Activated CD4-positive, CD25-positive, alpha-beta regulatory T cell treated with anti-CD3 and anti-CD28 coated beads, Interleukin-2, amount 50 U/mL, for 24 hours (primary cell): ENCODE measurements around the gene ATRNL1.
"Not testable (repeated sequence)": the region's sequence is repeated elsewhere in the genome, so short reads cannot be mapped to it uniquely, and the experiment has no call there.

Source experiments
- ATAC-seq, 2 donors: fragments of 150-1000 bp; cut with Tn5 transposase; one replicate each; pipeline ENCODE4 v1.10.0; 2021; ENCODE audit warnings: mild to moderate bottlenecking in 1 of 2, moderate library complexity in 1 of 2

ATRNL1 gene

DNA sequence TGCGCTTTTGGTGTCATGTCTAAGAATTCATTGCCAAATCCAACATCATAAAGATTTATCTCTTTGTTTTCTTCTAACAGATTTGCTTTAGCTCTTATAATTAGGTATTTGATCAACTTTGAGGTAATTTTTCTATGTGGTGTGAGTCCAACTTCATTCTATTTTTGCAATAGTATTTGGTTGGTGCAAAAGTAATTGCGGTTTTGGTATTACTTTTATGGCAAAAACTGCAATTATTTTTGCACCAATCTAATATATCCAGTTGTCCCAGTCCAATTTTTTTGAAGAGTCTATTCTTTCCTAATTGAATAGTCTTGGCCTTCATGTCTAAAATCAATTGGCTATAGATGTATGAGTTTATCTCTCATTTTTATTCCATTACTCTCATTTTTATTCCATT lies 535.5 kb downstream of the ATRNL1 start:
- ATAC-seq, result no peak

DNA sequence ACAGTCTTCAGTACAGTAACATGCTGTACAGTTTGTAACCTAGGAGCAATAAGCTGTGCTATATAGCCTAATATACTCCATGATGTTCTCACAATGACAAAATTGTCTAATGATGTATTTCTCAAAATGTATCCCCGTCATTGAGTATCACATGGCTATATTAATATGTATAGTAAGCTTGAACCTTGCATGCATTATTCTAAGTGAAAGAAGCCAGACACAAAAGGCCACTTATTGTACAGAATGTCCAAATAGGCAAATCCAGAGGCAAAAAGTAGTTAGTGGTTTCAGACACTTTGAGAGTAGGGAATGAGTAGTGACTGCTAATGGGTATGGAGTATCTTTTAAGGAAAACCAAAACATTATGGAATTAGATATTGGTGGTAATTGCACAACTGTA lies 545.1 kb downstream of the ATRNL1 start:
- ATAC-seq, result no peak

- ATAC-seq, result no peak
Observed at GRCh38 chr10:115649217-115649616, 556.1 kb downstream of the ATRNL1 start.

DNA sequence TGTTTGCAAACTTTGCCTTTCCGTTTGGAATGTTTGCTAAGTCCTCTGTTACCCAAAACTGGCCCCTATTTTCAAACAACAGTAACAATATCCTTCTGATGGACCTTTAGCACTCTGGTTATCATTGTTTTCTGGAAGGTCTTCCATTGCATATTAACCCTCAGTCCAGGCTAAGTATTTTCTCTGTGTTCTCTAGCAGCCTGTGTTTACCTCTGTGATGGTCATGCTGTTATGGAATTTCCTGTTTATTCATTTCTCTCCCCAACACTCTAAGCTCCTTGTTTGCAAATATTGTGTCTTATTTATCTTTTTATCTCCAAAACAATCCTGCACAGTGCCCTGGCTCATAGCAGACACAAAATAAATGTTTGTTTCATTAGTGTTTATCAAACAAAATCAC lies 560.3 kb downstream of the ATRNL1 start:
- no peak for ATAC-seq

GRCh38 chr10:115654961-115655360 lies 561.8 kb downstream of the ATRNL1 start:
- no peak for ATAC-seq

- ATAC-seq, result no peak
Observed at GRCh38 chr10:115657161-115657860, 564.1 kb downstream of the ATRNL1 start.

GRCh38 chr10:115659616-115660015 lies 566.5 kb downstream of the ATRNL1 start:
- no peak for ATAC-seq

GRCh38 chr10:115660391-115660790 lies 567.2 kb downstream of the ATRNL1 start:
- no peak for ATAC-seq

GRCh38 chr10:115662422-115662821 lies 569.3 kb downstream of the ATRNL1 start:
- no peak for ATAC-seq

GRCh38 chr10:115665549-115665948 lies 572.4 kb downstream of the ATRNL1 start:
- no peak for ATAC-seq

GRCh38 chr10:115674496-115674895 lies 581.3 kb downstream of the ATRNL1 start:
- no peak for ATAC-seq

DNA sequence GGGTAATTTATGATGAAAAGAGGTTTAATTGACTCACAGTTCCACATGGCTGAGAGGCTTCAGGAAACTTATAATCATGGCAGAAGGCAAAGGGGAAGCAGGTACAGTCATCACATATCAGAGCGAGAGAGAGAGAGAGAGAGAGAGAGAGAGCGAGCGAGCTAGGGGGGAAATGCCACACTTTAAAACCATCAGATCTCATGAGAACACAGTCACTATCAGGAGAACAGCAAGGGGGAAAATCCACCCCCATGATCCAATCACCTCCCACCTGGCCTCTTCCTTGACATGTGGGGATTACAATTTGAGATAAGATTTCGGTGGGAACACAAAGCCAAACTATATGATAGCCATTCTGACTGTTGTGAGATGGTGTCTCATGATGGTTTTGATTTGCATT lies 603.6 kb downstream of the ATRNL1 start:
- ATAC-seq, result no peak

DNA sequence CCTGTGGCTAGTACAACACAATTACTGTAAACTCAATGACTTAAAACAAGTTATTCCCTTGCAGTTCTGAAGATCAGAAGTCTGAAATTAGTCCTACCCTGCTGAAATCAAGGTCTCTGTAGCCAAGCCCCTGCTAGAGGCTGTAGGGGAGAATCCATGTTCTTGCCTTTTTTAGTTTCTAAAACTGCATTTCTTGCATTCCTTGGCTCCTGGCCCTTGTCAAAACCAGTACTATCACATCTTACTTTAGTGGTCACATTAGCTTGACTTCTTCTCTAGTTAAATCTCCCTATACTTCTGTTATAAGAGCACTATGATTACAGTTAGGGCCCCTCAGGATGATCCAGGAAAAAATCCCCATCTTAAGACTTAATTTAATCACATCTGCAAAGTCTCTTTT lies 612.9 kb downstream of the ATRNL1 start:
- ATAC-seq, result no peak

DNA sequence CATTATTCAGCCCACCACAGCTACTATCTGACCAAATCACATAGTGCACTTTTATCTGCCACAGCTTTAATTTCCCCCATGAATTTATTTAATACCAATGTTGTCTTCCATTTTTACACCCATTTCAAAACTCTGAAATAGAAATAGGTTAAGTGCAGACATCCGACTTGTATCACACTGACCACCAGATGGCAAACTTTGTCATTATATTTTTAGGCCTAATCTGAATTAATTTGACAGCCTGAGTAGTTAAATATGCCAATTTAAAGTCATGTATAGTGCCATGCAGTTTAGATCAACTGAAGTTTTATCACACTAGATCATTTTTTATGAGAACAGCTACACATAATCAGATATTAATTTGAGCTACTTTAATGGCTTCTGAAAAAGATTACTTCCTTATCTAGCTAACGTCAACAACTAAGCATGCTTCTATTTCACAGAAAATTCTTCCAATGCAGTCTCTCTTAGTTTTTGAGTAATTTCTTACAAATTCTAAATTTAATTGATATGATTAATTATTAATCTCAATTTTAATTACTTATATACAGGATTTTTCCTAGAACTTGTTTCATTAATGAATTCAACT lies 613.4 kb downstream of the ATRNL1 start:
- no peak for ATAC-seq

- no peak for ATAC-seq
Observed at GRCh38 chr10:115710136-115710535, 617.0 kb downstream of the ATRNL1 start.

DNA sequence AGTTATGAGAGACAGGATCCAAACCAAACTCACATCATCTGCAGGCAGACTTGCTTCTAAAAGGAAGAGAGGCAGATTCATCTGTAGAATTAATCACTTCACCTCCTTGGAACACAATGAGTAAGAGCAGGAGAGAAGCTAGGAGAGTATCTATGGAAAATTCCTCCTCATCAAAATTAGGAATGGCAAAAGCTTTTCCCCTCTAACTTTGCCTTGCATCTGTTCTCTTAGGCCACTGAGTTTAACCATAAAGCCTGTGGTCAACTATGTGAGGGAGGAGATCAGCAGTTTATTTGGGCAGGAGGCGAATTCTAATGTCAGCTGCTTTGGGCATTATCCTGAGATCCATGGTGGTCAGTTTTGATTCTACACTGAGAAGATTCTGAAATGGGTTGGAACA lies 618.1 kb downstream of the ATRNL1 start:
- ATAC-seq, result no peak

- no peak for ATAC-seq
Observed at GRCh38 chr10:115720121-115720520, 627.0 kb downstream of the ATRNL1 start.

DNA sequence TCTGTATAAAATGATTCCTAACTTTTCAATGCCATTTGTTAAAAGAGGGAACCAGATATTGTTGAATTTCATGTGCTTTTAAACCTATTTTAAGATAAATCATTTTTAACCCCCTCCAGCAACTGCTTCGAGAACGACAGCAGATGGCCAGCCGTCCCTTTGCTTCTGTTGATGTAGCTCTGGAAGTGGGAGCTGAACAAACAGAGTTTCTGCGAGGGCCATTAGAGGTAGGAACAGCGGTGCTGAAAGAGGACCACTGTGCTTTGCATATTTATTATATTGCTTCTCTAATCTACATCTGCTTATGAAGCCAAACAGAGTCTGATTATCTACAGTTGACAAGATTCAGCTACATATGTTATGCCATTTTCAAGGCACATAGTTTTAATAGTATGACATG lies 634.0 kb downstream of the ATRNL1 start:
- ATAC-seq, result no peak

GRCh38 chr10:115744089-115744488 lies 650.9 kb downstream of the ATRNL1 start:
- no peak for ATAC-seq

DNA sequence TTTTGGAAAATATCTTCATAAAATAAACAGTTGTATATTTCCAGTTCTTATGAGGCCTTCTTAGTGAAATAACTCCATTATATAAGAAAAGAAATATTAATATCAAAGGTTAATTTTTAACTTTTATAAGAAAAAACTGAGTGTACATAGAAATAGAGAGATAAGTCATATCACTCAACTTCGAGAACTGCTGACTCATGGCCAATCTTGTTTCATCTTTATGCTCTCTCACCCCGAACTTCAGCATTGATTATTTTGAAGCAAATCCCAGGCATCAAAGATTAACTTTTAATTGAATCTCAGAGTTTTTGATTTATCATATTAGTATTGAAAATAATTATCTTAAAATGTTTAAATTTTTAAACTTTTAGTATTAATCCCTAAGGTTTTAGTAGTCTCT lies 652.8 kb downstream of the ATRNL1 start:
- ATAC-seq, result no peak

DNA sequence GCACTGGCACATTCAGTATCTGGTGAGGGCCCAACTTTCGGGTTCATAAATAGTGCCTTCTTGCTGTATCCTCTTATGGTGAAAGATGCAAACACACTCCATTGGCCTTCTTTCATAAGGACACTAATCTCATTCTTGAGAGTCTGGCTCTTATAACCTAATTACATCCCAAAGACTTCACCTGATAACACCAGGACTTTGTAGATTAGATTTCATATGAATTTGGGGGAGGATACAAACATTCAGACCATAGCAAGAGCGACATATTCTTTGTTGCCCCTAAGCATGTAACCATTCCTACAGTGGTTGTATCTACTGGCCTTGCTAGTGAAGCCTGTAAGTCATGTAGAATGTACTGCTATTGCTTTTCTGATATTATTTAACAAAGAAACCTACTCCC lies 654.6 kb downstream of the ATRNL1 start:
- no peak for ATAC-seq

DNA sequence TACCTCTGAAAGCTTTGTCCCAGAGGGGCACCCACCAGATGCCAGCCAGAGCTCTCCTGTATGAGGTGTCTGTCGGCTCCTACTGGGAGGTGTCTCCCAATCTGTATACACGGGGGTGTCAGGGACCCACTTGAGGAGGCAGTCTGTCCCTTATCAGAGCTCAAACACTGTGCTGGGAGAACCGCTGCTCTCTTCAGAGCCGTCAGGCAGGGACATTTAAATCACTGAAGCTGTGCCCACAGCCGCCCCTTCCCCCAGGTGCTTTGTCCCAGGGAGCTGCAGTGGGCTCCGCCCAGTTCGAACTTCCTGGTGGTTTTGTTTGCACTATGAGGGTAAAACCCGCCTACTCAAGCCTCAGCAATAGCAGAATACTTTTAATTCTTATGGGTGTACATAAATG lies 665.3 kb downstream of the ATRNL1 start:
- ATAC-seq, result not testable (repeated sequence)

GRCh38 chr10:115760131-115760530 lies 667.0 kb downstream of the ATRNL1 start:
- no peak for ATAC-seq

DNA sequence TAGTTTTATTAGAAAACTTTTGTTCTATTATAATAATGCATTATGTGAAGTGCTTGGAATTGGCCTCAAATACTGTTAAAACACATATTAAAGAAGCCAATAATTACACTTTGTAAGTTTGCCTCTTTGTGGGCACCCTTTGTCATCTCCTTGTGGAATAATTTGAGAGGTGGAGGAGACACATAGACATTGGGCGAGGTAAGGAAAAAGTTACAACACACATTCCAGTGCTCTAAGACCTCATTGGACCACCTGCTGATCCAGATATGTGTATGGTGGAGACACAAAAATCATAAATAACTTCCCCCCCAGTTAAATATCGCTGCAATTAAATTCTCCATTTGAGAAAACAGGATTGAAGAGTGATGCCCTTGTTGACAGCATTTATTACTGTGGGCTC lies 668.0 kb downstream of the ATRNL1 start:
- no peak for ATAC-seq

- ATAC-seq, result no peak
Observed at GRCh38 chr10:115762029-115762428, 668.9 kb downstream of the ATRNL1 start.
